Measurements from ENCODE around the gene P2RY14. TPM values are rescaled to one million over a fixed set of nuclear protein-coding genes. Genes with fewer than 3 reads are reported as not detected.

The P2RY14 gene
- total RNA-seq = 10 to 100 TPM in 1 of 2 donors, 1 to 10 TPM in 1; 2.2 to 11.0 TPM
- polyA plus RNA-seq = 1 to 10 TPM; 2.1 to 2.7 TPM
- long read RNA-seq, donor 1, partial matches to known transcripts = 0 of 2 reads
- long read RNA-seq, donor 1, other reads (novel, unspliced or antisense) = 0 of 2 reads
- long read RNA-seq, donor 2 = 0 reads
- long read RNA-seq, donor 3 = 0 reads
- long read RNA-seq, donor 4 = 0 reads
- long read RNA-seq, donor 5, partial matches to known transcripts = 0 of 2 reads
- long read RNA-seq, donor 5, other reads (novel, unspliced or antisense) = 0 of 2 reads

DNA sequence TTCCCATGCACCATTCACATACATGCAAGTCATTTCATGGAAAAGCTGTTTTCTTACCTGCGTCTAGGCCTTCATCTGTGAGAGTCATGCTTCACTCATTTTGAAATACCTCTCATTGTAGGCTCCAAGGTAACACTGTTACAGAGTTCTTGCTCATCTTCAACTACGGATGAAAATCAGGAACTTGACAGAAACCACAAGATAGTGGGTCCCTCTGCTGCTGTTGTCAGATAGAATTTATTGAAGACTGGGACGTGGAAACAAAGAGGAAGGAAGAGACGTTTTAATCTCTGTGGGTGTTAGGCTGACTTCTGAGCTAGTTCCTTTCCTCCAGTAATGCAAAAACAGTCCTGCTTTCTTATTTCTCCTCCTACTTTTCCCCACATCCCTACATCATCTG, at the start of gene P2RY14:
P2RY14 (minus strand) TSS at position 313 of the 400 bp plus-strand sequence. CDS start 64,226 bp downstream, outside the sequence.
- DNase-seq (no peak), ATAC-seq (ENCODE audit: insufficient read depth, low FRiP score) (no peak)
- Histone ChIP-seq H3K4me3 (no peak within 1 kb of the TSS), H3K36me3 (ENCODE audit: control insufficient read depth in 4 of 4, insufficient read depth in 4 of 4, low read length in 4 of 4) (no peaks in the 10 kb centered on the region), H3K9ac (ENCODE audit: insufficient read depth in 1 of 2, low read length in 2 of 2) (no peak within 1 kb of the TSS), H3K27me3 (ENCODE audit: control insufficient read depth in 3 of 3, insufficient read depth in 3 of 3, low read length in 2 of 3) (no peaks in the 10 kb centered on the region), H3K27ac (ENCODE audit: low read depth in 1 of 2, low read length in 1 of 2) (no peak within 1 kb of the TSS), H3K4me1 (ENCODE audit: control insufficient read depth in 5 of 5, insufficient read depth in 5 of 5, low read length in 5 of 5) (no peaks in the 10 kb centered on the region), H3K9me3 (ENCODE audit: control insufficient read depth in 4 of 4, insufficient read depth in 3 of 4, low read length in 3 of 4) (no peaks in the 10 kb centered on the region)
- TF ChIP-seq, protein P1, sequence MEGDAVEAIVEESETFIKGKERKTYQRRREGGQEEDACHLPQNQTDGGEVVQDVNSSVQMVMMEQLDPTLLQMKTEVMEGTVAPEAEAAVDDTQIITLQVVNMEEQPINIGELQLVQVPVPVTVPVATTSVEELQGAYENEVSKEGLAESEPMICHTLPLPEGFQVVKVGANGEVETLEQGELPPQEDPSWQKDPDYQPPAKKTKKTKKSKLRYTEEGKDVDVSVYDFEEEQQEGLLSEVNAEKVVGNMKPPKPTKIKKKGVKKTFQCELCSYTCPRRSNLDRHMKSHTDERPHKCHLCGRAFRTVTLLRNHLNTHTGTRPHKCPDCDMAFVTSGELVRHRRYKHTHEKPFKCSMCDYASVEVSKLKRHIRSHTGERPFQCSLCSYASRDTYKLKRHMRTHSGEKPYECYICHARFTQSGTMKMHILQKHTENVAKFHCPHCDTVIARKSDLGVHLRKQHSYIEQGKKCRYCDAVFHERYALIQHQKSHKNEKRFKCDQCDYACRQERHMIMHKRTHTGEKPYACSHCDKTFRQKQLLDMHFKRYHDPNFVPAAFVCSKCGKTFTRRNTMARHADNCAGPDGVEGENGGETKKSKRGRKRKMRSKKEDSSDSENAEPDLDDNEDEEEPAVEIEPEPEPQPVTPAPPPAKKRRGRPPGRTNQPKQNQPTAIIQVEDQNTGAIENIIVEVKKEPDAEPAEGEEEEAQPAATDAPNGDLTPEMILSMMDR (IDR thresholded peaks at IDR 0.05; ENCODE audit: control extremely low read depth, extremely low read depth) = no peak
- 18 to 44% methylated on average over 4 of the region's 4 CpGs for WGBS, 2 donors

DNA sequence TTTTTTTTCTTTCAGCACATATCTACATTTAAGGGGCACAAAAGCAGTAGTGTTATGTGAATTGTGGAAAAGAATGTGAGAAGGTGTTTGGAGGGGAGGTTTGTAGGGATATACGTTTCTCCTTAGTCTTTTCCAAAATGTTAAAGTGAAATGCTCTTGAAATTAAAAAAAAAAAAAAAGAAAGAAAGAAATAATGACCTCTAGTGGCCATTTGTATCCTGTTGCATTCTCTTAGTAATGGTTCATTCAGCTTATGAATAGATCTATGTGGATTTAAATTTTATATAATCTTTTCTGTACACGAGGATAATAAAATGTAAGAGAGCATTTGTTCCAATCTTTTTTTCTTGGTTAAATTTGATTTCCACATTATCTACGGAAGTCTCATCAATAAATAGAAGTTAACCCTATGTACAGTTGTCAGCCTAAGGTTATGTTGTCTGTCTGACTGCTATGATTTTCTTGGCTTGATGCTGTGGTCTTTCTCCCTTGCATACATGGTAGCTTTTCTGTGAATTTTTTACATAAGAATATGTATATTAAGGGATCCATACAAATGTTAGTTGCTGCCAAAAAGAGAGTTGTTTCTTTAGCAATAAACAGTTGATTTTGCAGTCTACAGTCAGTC, 49.3 kb upstream of the P2RY14 start:
- ATAC-seq (ENCODE audit: insufficient read depth, low FRiP score) (no peak), DNase-seq (peak in 2 of 3 donors; percentile 43 to 50)
- Histone ChIP-seq H3K9ac (ENCODE audit: insufficient read depth in 1 of 2, low read length in 2 of 2) (no peak overlapping the region), H3K27me3 (ENCODE audit: control insufficient read depth in 3 of 3, insufficient read depth in 3 of 3, low read length in 2 of 3) (no peaks in the 10 kb centered on the region), H3K4me3 (no peak overlapping the region), H3K9me3 (ENCODE audit: control insufficient read depth in 4 of 4, insufficient read depth in 3 of 4, low read length in 3 of 4) (no peaks in the 10 kb centered on the region), H3K36me3 (ENCODE audit: control insufficient read depth in 4 of 4, insufficient read depth in 4 of 4, low read length in 4 of 4) (no peaks in the 10 kb centered on the region), H3K4me1 (ENCODE audit: control insufficient read depth in 5 of 5, insufficient read depth in 5 of 5, low read length in 5 of 5) (peaks cover 0 to 3% (median 0%) of the 10 kb centered on the region in 5 donors), H3K27ac (ENCODE audit: low read depth in 1 of 2, low read length in 1 of 2) (no peak overlapping the region)
- TF ChIP-seq, protein P1 (IDR thresholded peaks at IDR 0.05; ENCODE audit: control extremely low read depth, extremely low read depth) = no peak
- 9 to 14% methylated on average over 3 of the region's 3 CpGs for WGBS, 2 donors

DNA sequence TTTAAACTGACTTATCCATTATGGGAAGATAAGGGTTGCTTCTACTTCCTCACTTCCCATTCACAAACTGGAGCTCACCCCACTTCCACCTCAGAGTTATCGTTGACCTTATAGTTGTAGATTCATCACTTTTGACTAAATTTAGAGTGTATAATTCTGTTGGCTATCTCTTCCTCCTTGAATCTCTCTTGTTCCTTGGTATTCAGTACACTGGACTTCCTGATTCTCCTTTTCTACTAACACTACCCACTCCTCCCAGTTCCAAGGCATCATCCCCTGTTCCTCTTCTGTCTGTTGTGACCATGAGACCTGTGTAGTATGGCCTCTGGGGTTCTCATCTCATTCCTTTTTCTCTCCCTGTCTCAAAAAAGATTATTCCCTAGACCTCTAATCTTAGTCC, 44.2 kb upstream of the P2RY14 start:
- Histone ChIP-seq H3K4me3 (no peak overlapping the region), H3K27me3 (ENCODE audit: control insufficient read depth in 3 of 3, insufficient read depth in 3 of 3, low read length in 2 of 3) (no peaks in the 10 kb centered on the region), H3K4me1 (ENCODE audit: control insufficient read depth in 5 of 5, insufficient read depth in 5 of 5, low read length in 5 of 5) (no peaks in the 10 kb centered on the region), H3K36me3 (ENCODE audit: control insufficient read depth in 4 of 4, insufficient read depth in 4 of 4, low read length in 4 of 4) (no peaks in the 10 kb centered on the region), H3K27ac (ENCODE audit: low read depth in 1 of 2, low read length in 1 of 2) (no peak overlapping the region), H3K9me3 (ENCODE audit: control insufficient read depth in 4 of 4, insufficient read depth in 3 of 4, low read length in 3 of 4) (no peaks in the 10 kb centered on the region), H3K9ac (ENCODE audit: insufficient read depth in 1 of 2, low read length in 2 of 2) (no peak overlapping the region)
- 24 to 73% methylated on average over 1 of the region's 1 CpG for WGBS, 2 donors
- ATAC-seq (ENCODE audit: insufficient read depth, low FRiP score) (no peak), DNase-seq (no peak)
- TF ChIP-seq, protein P1 (IDR thresholded peaks at IDR 0.05; ENCODE audit: control extremely low read depth, extremely low read depth) = no peak
